A549 (cell line): Measurements from ENCODE around the gene SERPINC1. TPM values are rescaled to one million over a fixed set of nuclear protein-coding genes. Genes with fewer than 3 reads are reported as not detected.

Experiments used
- BCL3 ChIP-seq: fragments of >200 bp; sonication (Bioruptor Twin); formaldehyde crosslinking; IDR thresholded peaks from 3 replicates; pipeline ENCODE4 v1.6.1; 2016
- BHLHE40 ChIP-seq: IDR thresholded peaks from 2 replicates; pipeline ENCODE4 v1.6.1; 2012; ENCODE audit warnings: low read depth, low read length, inconsistent platforms
- CEBPB ChIP-seq, 2 experiments: fragments of >200 bp in 1 of 2; sonication (Bioruptor Twin) in 1 of 2; formaldehyde crosslinking in 1 of 2; IDR thresholded peaks; 2 replicates each; pipeline ENCODE4 v1.6.1; 2012 to 2016
- CHD2 ChIP-seq: fragments of 150-350 bp; IDR thresholded peaks from 2 replicates; pipeline ENCODE4 v1.6.1; 2014; ENCODE audit warnings: low read length; ENCODE audit not compliant: partially characterized antibody
- CHD4 ChIP-seq: fragments of 200-600 bp; sonication (generic); IDR thresholded peaks from 2 replicates; pipeline ENCODE4 v1.6.1; 2016; ENCODE audit warnings: antibody characterized with exemption, mild to moderate bottlenecking, borderline replicate concordance
- EHF ChIP-seq: fragments of 250-450 bp; sonication (Bioruptor Pico); IDR thresholded peaks from 2 replicates; pipeline ENCODE4 v1.5.0; 2020; ENCODE audit warnings: mild to moderate bottlenecking
- ESRRA ChIP-seq: fragments of 150-350 bp; IDR thresholded peaks from 2 replicates; pipeline ENCODE4 v1.6.1; 2014; ENCODE audit warnings: mild to moderate bottlenecking, low read length, borderline replicate concordance
- FOSL2 ChIP-seq, 2 experiments: fragments of 450-650 bp in 1 of 2; fragments of >200 bp in 1 of 2; sonication (Bioruptor Twin) in 1 of 2; formaldehyde crosslinking; IDR thresholded peaks; 2 replicates each; pipeline versions ENCODE4 v1.5.0 to v1.6.1; 2016 to 2020; ENCODE audit warnings: mild to moderate bottlenecking in 1 of 2, moderate library complexity in 1 of 2
- GATA3 ChIP-seq: IDR thresholded peaks from 2 replicates; pipeline ENCODE4 v1.6.1; 2012; ENCODE audit warnings: borderline replicate concordance
- HMGXB4 ChIP-seq: fragments of 250-450 bp; sonication (Bioruptor Pico); IDR thresholded peaks from 2 replicates; pipeline ENCODE4 v1.5.0; 2021; ENCODE audit warnings: mild to moderate bottlenecking, moderate library complexity, borderline replicate concordance
- HOXA7 ChIP-seq: fragments of 250-450 bp; sonication (Bioruptor Pico); IDR thresholded peaks from 2 replicates; pipeline ENCODE4 v1.5.0; 2020; ENCODE audit warnings: mild to moderate bottlenecking, moderate library complexity
- HOXB5 ChIP-seq: fragments of 250-450 bp; sonication (Bioruptor Pico); IDR thresholded peaks from 2 replicates; pipeline ENCODE4 v1.5.0; 2020; ENCODE audit warnings: mild to moderate bottlenecking, moderate library complexity
- JUN ChIP-seq, 2 experiments: fragments of >200 bp; sonication (Bioruptor Twin); formaldehyde crosslinking; IDR thresholded peaks; 2 replicates in 1 of 2; 3 replicates in 1 of 2; pipeline ENCODE4 v1.6.1; 2016 to 2017
- JUNB ChIP-seq: fragments of >200 bp; sonication (Bioruptor Twin); formaldehyde crosslinking; IDR thresholded peaks from 2 replicates; pipeline ENCODE4 v1.6.1; 2016
- KDM1A ChIP-seq: fragments of 200-600 bp; sonication (generic); IDR thresholded peaks from 2 replicates; pipeline ENCODE4 v1.6.1; 2016; ENCODE audit warnings: low read depth, mild to moderate bottlenecking
- KDM5A ChIP-seq: fragments of 200-600 bp; sonication (generic); IDR thresholded peaks from 2 replicates; pipeline ENCODE4 v1.6.1; 2016; ENCODE audit warnings: antibody characterized with exemption, mild to moderate bottlenecking
- MAFK ChIP-seq: fragments of 450-650 bp; IDR thresholded peaks from 2 replicates; pipeline ENCODE4 v1.6.1; 2014; ENCODE audit not compliant: partially characterized antibody
- NPAS2 ChIP-seq: fragments of 250-450 bp; sonication (Bioruptor Pico); IDR thresholded peaks from 2 replicates; pipeline ENCODE4 v1.8.0; 2022; ENCODE audit warnings: mild to moderate bottlenecking, moderate library complexity, borderline replicate concordance
- PHF8 ChIP-seq: fragments of 200-600 bp; sonication (generic); IDR thresholded peaks from 2 replicates; pipeline ENCODE4 v1.6.1; 2016; ENCODE audit warnings: low read depth, mild to moderate bottlenecking, antibody characterized with exemption, moderate library complexity, borderline replicate concordance
- POLR2A ChIP-seq: IDR thresholded peaks from 2 replicates; pipeline ENCODE4 v1.6.1; 2012; ENCODE audit warnings: mild to moderate bottlenecking, low read length
- RAD21 ChIP-seq, 2 experiments: fragments of >200 bp in 1 of 2; sonication (Bioruptor Twin) in 1 of 2; formaldehyde crosslinking in 1 of 2; IDR thresholded peaks in 1 of 2; conservative IDR thresholded peaks in 1 of 2; 2 replicates in 1 of 2; 3 replicates in 1 of 2; pipeline ENCODE4 v1.6.1; 2012 to 2018; ENCODE audit warnings: inconsistent platforms in 1 of 2
- RARB ChIP-seq: fragments of 250-450 bp; sonication (Bioruptor Pico); IDR thresholded peaks from 2 replicates; pipeline ENCODE4 v1.8.0; 2021; ENCODE audit warnings: mild to moderate bottlenecking, moderate library complexity
- RCOR1 ChIP-seq: fragments of 150-350 bp; IDR thresholded peaks from 2 replicates; pipeline ENCODE4 v1.6.1; 2014; ENCODE audit warnings: antibody characterized with exemption, low read length, low read depth
- REST ChIP-seq: fragments of 200-600 bp; sonication (generic); IDR thresholded peaks from 2 replicates; pipeline ENCODE4 v1.6.1; 2016; ENCODE audit warnings: antibody characterized with exemption, mild to moderate bottlenecking, moderate library complexity
- TFCP2L1 ChIP-seq: fragments of 250-450 bp; sonication (Bioruptor Pico); IDR thresholded peaks from 2 replicates; pipeline ENCODE4 v1.5.0; 2021; ENCODE audit warnings: mild to moderate bottlenecking
- ZFP36 ChIP-seq: fragments of 450-650 bp; IDR thresholded peaks from 2 replicates; pipeline ENCODE4 v1.6.1; 2014; ENCODE audit warnings: borderline replicate concordance; ENCODE audit not compliant: partially characterized antibody
- ZSCAN20 ChIP-seq: fragments of 250-450 bp; sonication (Bioruptor Pico); IDR thresholded peaks from 2 replicates; pipeline ENCODE4 v1.8.0; 2022; ENCODE audit warnings: mild to moderate bottlenecking, moderate library complexity
- polyA plus RNA-seq, 4 experiments: library from polyadenylated mRNA; depleted of rRNA in 3 of 4; stranded (reverse); fragments of >200 nt; fragmentation: RNase III in 1 of 4; extraction: RNeasy Plus Mini Kit Qiagen cat#74134 plus additional on column Dnase treatment in 1 of 4; gene quantifications; 2 replicates in 3 of 4; 3 replicates in 1 of 4; pipeline ENCODE4 v1.2.3, GENCODE V29; 2011 to 2017
- TF ChIP-seq, protein P1 (sequence below): IDR thresholded peaks from 2 replicates; pipeline ENCODE4 v1.6.1; 2012
- TF ChIP-seq, protein P2 (sequence below): fragments of >200 bp; sonication (Bioruptor Twin); formaldehyde crosslinking; IDR thresholded peaks from 3 replicates; pipeline ENCODE4 v1.5.1; 2016
- TF ChIP-seq, protein P3 (sequence below): IDR thresholded peaks from 2 replicates; pipeline ENCODE4 v1.6.1; 2012; ENCODE audit warnings: low read depth, borderline replicate concordance
- TF ChIP-seq, protein P4 (sequence below): fragments of 150-350 bp; IDR thresholded peaks from 2 replicates; pipeline ENCODE4 v1.6.1; 2014; ENCODE audit warnings: low read depth, mild to moderate bottlenecking, low read length

The SERPINC1 gene
- polyA plus RNA-seq, 2 of the 4 experiments (the other 2 are of a cell fraction) = 0.05 to 0.13 TPM

DNA sequence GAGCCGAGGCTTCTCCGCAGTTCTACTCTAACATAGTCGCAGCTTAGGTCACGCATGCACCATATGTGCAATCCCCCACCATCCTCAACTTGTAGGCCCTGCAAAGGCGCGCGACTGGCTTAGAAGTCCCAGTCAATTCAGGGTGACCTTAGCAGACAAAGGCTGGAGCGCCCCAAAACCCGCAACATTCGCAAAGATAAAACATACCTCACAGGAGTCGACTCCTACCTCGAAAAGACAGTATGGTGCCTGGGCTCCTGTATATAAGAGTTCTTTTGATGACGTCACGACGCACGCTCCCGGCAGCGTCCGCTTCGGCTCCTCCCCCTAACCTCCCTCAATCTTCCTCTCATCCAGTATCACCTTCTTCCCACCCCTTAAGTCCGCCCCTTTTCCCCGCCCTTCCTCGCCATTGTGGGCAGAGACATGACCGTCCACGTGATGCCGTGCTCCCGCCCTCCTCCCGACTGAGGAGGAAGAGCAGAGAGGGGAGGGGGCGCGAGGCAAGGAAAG is 49.3 kb downstream of the SERPINC1 start, which contains the start of gene GAS5 (continued):
- TF ChIP-seq HMGXB4 (CRISPR knock-in tag) = no peak
- TF ChIP-seq GATA3 = peak; percentile 37; the same call in 1 of the 2 replicates
- TF ChIP-seq HOXA7 = peak; percentile 28; the same call in 1 of the 2 replicates
- TF ChIP-seq RARB (CRISPR knock-in tag) = no peak
- TF ChIP-seq ZSCAN20 = no peak
- no peak for TF ChIP-seq FOSL2 (IDR thresholded peaks at IDR 0.05)
- peak; percentile 65; the same call in 1 of the 2 replicates for TF ChIP-seq FOSL2 (CRISPR knock-in tag; IDR thresholded peaks at IDR 0.05)
- TF ChIP-seq, protein P1, sequence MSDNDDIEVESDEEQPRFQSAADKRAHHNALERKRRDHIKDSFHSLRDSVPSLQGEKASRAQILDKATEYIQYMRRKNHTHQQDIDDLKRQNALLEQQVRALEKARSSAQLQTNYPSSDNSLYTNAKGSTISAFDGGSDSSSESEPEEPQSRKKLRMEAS = peak; percentile 96
- peak; percentile 29; the same call in 1 of the 2 replicates for TF ChIP-seq TFCP2L1 (CRISPR knock-in tag)
- TF ChIP-seq POLR2A = peak; percentile 99
- TF ChIP-seq NPAS2 (CRISPR knock-in tag) = no peak
- no peak for TF ChIP-seq CHD4
- peak; percentile 95 for TF ChIP-seq PHF8
- TF ChIP-seq JUNB = no peak
- TF ChIP-seq RCOR1 = no peak
- peak; percentile 99 for TF ChIP-seq JUN (IDR thresholded peaks at IDR 0.05)
- TF ChIP-seq RAD21 (conservative IDR thresholded peaks at IDR 0.05 in 1 of 2, IDR thresholded peaks at IDR 0.05 in 1 of 2) = no peak
- TF ChIP-seq BCL3 = peak; percentile 99
- no peak for TF ChIP-seq KDM5A
- TF ChIP-seq, protein P2, sequence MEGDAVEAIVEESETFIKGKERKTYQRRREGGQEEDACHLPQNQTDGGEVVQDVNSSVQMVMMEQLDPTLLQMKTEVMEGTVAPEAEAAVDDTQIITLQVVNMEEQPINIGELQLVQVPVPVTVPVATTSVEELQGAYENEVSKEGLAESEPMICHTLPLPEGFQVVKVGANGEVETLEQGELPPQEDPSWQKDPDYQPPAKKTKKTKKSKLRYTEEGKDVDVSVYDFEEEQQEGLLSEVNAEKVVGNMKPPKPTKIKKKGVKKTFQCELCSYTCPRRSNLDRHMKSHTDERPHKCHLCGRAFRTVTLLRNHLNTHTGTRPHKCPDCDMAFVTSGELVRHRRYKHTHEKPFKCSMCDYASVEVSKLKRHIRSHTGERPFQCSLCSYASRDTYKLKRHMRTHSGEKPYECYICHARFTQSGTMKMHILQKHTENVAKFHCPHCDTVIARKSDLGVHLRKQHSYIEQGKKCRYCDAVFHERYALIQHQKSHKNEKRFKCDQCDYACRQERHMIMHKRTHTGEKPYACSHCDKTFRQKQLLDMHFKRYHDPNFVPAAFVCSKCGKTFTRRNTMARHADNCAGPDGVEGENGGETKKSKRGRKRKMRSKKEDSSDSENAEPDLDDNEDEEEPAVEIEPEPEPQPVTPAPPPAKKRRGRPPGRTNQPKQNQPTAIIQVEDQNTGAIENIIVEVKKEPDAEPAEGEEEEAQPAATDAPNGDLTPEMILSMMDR = no peak
- no peak for TF ChIP-seq MAFK
- TF ChIP-seq, protein P3, sequence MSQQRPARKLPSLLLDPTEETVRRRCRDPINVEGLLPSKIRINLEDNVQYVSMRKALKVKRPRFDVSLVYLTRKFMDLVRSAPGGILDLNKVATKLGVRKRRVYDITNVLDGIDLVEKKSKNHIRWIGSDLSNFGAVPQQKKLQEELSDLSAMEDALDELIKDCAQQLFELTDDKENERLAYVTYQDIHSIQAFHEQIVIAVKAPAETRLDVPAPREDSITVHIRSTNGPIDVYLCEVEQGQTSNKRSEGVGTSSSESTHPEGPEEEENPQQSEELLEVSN = 0 out of 2 replicates have a peak, but pooled peaks have one; percentile 10
- no peak for TF ChIP-seq EHF (CRISPR knock-in tag)
- no peak for TF ChIP-seq BHLHE40
- TF ChIP-seq, protein P4, sequence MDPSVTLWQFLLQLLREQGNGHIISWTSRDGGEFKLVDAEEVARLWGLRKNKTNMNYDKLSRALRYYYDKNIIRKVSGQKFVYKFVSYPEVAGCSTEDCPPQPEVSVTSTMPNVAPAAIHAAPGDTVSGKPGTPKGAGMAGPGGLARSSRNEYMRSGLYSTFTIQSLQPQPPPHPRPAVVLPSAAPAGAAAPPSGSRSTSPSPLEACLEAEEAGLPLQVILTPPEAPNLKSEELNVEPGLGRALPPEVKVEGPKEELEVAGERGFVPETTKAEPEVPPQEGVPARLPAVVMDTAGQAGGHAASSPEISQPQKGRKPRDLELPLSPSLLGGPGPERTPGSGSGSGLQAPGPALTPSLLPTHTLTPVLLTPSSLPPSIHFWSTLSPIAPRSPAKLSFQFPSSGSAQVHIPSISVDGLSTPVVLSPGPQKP = no peak
- TF ChIP-seq HOXB5 (CRISPR knock-in tag) = no peak
- TF ChIP-seq KDM1A = no peak
- TF ChIP-seq REST = no peak; the same call in none of the 2 replicates
- TF ChIP-seq CHD2 = no peak
- TF ChIP-seq CEBPB (IDR thresholded peaks at IDR 0.05) = no peak
- no peak for TF ChIP-seq ZFP36
- TF ChIP-seq ESRRA = no peak
